Vagina (tissue), 2 donors: ENCODE results near the gene CDH6.

Source experiments
- CTCF ChIP-seq, 3 experiments: fragments of 450-650 bp in 2 of 3; fragments of 200-600 bp in 1 of 3; sonication (generic) in 1 of 3; IDR thresholded peaks; one replicate each; pipeline ENCODE4 v1.5.1; 2017 to 2019; ENCODE audit warnings: antibody characterized with exemption in 3 of 3, mild to moderate bottlenecking in 2 of 3, moderate library complexity in 2 of 3
- POLR2A ChIP-seq, 2 donors: fragments of 450-650 bp; IDR thresholded peaks; one replicate each; pipeline ENCODE4 v1.6.1; 2017; ENCODE audit warnings: antibody characterized with exemption in 2 of 2, mild to moderate bottlenecking in 2 of 2, moderate library complexity in 2 of 2

- TF ChIP-seq POLR2A (IDR thresholded peaks at IDR 0.05): no peak
- no peak for TF ChIP-seq CTCF (IDR thresholded peaks at IDR 0.05)
These were observed 107.0 kb downstream of the CDH6 start for GRCh38 chr5:31300501-31300900.
